Astrocyte (in vitro differentiated cells and primary cell): Measurements from ENCODE around the gene NAALADL2.

Experiments
- EZH2 ChIP-seq: IDR thresholded peaks from 2 replicates; pipeline ENCODE4 v1.6.1; 2012; ENCODE audit warnings: mild to moderate bottlenecking, low read length, inconsistent platforms; ENCODE audit not compliant: insufficient read depth
- TF ChIP-seq, protein P1 (sequence below): IDR thresholded peaks from 2 replicates; pipeline ENCODE4 v1.5.1; 2011; ENCODE audit warnings: low read depth, mild to moderate bottlenecking, inconsistent platforms, low read length, moderate library complexity; ENCODE audit not compliant: insufficient read depth

DNA sequence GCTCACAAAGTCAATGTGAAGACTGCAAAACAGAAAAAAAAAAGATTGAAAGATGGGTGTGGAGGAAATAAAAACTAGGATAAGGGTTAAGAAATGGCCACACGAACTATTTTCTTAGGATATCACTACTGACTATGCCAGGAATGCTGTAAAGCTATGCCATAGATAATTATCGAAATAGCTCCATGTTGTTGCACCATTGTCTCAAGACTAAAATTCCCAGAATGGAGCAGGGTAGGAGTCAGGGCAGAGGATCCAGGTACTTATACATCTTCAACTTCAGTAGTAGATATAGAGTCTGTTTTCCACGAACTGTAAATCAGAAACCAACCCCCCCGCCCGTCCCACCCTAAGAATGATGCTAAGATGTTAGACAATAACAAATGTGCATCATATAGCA, 302.2 kb downstream of the NAALADL2 start:
- TF ChIP-seq EZH2: no peak
- TF ChIP-seq, protein P1, sequence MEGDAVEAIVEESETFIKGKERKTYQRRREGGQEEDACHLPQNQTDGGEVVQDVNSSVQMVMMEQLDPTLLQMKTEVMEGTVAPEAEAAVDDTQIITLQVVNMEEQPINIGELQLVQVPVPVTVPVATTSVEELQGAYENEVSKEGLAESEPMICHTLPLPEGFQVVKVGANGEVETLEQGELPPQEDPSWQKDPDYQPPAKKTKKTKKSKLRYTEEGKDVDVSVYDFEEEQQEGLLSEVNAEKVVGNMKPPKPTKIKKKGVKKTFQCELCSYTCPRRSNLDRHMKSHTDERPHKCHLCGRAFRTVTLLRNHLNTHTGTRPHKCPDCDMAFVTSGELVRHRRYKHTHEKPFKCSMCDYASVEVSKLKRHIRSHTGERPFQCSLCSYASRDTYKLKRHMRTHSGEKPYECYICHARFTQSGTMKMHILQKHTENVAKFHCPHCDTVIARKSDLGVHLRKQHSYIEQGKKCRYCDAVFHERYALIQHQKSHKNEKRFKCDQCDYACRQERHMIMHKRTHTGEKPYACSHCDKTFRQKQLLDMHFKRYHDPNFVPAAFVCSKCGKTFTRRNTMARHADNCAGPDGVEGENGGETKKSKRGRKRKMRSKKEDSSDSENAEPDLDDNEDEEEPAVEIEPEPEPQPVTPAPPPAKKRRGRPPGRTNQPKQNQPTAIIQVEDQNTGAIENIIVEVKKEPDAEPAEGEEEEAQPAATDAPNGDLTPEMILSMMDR: no peak
